ENCODE data around the gene DBN1. TPM values are rescaled to one million over a fixed set of nuclear protein-coding genes. Genes with fewer than 3 reads are reported as not detected.

DBN1 gene
- polyA plus RNA-seq, 1 donor: 233 TPM

DNA sequence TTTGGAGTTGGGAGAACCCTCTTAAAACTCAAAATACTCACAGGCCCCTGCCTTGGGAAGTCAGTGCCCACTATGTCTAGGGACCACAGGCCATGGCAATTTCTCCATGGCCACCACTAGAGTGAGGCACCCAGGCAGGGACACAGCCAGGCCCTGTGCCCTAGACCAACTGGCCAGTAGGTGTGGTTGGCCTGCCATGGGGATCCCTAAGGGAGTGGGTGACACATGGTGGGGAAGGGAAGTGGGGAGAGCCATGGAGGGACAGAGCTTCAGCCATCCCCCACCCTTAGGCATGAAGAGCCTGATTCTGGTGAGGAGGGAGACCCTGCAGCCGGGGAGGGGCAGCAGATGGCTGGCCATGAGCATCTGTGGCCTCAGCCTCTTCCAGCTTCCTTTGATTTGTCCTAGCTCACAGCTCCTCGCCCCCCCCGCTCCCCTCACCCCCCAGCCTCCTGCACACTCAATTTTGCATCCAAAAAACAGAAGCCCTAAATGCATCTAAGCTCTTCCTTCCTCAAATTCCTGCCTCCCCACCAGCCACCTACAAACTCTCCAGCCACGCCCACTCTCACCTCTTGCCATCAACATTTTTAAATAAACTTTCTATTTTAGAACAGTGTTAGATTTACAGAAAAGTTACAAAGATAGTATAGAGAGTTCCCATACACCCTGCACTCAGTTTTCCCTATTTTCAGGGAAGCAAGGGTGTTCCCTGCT is 1.6 kb upstream of the DBN1 start:
- no peak for DNase-seq (ENCODE audit: low read depth)

DNA sequence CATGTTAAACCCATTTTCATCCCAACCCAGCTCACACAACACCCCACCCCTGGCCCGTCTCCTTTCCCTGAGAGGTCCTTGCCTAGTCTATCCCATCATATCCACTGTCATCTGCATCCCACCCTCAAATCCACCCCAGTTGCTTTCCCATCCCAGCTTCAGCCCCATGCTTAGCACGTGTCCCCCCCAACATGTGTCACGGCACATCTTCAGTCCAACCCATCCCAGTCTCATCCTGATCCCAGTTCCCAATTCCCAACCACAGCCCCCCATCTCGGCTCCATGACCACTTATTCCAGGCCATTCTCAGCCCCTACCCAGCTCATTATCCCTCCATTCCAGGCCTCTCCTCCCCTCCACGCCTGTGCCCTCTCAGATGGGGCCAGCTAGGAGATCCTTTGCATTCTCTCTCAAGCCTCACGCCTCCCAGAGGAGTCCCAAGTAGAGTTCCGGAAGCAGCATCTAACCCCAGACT is 605 bp upstream of the DBN1 start:
- no peak for DNase-seq (ENCODE audit: low read depth)

DNA sequence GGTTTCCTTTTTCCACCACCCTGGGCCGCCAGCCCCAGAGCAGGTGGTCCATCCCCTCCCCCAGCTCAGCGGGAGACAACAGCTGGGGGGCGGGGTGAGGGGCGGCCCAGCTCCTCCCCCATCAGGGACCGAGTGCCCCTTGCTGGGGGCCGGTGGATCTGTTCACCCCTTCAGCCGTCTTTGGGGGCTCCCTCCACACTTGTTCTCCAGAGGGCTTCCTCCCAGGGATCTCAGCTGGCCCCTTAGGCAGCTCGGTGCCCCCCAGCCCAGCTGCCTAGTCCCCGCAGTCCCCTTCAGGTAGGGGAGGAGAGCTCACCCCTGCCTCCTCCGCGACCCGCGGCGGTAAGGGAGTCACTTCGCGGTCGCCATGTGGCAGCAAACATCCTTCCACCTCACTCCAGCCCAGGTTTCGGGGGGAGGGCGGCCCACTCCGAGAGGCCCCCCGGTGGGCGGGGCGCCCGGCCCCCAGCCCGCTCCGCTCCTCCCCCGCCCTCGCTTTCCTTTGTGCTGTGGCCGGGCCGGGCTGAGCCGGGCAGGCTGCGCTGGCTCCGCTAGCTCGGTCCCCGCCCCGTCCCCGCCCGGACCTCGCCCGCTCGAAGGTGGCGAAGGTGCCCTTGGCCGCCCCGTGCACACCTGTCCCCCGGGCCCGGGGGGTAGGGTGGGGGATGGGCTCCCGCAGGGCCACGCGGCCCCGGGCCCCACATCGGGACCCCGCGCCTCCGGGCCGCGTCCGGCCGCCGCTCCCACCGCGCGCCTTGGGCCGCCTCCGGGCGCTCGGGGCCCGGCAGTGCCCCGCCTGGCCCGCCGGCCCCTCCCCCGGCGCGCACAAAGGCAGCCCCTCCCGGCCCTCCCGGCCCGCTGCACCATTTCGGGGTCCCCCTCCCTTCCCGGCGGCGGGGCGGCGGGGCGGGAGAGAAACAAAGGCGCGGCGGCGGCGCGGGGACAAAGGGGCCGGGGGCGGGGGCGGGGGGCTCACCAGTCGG is 683 bp downstream of the DBN1 start:
- DNase-seq (ENCODE audit: low read depth): no peak

- DNase-seq (ENCODE audit: low read depth): no peak
Observed at GRCh38 chr5:177471610-177472356, 1.7 kb downstream of the DBN1 start.

DNA sequence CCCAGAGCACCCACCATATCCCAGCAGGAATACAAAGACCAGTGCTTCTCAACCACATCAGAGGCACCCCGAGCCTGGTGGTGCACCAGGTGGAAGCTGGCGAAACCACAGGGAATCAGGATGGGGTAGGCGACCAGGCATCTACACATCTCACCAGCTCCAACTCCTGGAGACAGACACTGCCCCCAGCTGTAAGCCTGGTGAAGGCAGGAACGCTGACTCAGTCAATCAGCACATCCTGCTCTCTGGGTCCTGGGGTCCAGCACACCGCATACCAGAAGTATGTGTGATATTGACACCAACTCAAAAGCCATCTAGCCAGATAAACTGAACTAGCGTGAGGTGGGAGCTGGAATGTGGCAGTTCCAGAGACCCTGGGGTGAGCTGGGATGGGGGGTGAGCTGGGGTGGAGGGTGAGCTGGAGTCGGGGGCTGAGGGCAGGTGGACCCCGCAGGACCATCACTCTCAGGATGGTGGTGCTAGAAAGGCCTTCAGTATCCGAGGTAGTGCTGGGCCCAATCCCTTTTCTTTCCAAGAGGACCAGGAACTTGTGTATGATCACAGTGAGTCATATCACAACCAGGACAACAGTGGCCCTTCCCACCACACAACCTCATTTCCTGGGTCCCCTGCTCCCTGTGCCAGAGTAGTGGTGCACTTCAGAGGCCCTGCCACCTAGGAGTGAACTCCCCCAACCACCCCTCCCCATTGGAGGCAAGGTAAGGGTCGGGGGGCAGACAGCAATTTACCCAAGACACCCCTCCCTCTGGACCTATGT is 2.5 kb downstream of the DBN1 start:
- no peak for DNase-seq (ENCODE audit: low read depth)

DNA sequence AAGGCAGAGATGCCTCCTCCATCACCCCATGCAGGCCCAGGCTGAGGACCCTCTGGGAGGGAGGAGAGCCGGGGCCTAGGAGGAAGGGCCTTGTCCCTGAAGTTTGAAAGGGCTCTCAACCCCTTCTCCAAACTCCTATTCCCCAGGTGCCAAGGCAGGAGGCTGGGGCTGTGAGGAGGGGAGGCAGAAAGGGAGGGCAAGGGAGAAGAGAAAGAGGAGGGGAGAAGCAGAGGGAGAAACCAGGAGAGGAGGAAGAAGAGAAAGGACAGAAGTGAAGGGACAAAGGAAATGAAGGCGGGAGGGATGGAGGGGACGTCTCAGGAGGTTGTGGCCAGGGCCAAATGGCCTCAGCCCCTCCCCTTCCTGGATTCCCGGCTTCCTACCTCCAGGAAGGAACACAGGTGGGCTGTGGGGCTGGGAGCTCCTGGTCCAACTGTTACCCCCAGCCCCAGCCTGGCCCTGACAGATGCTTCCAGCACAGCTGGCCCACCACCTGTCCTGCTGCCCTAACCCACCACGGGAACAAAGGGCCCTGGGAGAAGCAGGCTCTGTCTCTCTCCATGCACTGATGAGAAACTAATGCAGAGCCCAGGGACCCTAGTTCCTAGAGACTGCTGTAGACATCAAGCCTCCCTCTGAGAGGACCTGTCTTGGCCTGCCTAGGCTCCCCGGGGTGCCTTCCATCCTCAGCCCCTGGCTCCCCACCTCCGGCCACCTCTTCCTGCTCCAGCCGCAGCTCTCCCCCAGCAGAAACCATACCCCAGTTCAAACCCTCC is 3.5 kb downstream of the DBN1 start:
- DNase-seq (ENCODE audit: low read depth): no peak

GRCh38 chr5:177468685-177469628 is 4.5 kb downstream of the DBN1 start:
- no peak for DNase-seq (ENCODE audit: low read depth)

- no peak for DNase-seq (ENCODE audit: low read depth)
Observed at GRCh38 chr5:177468329-177468684, 5.1 kb downstream of the DBN1 start.

DNA sequence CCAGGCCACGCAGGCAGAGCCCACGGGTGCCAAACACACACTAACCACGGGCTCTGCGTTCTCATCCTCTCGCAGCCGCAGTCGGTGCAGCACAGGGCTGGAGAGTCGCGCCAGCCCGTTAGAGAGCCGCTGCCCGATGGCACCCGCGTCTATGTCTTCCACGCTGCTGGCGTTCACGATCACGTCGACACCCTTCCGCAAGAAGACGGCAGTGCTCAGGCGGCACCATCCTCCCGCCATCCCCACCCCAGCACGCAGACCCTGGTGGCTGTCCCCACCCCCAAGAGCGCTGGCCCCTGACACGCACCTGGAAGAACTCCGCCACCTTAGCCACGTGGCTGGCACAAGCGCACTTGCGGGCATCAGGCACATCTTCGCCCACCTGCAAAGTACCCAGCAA is 6.0 kb downstream of the DBN1 start:
- DNase-seq (ENCODE audit: low read depth): no peak

- no peak for DNase-seq (ENCODE audit: low read depth)
Observed at GRCh38 chr5:177466861-177467260, 6.6 kb downstream of the DBN1 start.

DNA sequence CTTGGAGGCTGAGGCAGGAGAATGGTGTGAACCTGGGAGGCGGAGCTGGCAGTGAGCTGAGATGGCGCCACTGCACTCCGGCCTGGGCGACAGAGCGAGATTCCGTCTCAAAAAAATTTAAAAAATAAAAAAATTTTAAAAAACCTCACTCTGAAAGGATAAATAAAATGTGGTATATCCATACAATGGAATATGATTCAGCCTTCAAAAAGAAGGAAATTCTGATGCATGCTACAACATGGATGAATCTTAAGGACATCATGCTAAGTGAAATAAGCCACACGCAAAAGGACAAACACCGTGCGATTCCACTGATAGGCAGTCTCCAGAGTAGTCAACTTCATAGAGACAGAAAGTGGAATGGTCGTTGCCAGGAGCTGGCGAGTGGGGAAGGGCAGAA is 8.4 kb downstream of the DBN1 start:
- no peak for DNase-seq (ENCODE audit: low read depth)

DNA sequence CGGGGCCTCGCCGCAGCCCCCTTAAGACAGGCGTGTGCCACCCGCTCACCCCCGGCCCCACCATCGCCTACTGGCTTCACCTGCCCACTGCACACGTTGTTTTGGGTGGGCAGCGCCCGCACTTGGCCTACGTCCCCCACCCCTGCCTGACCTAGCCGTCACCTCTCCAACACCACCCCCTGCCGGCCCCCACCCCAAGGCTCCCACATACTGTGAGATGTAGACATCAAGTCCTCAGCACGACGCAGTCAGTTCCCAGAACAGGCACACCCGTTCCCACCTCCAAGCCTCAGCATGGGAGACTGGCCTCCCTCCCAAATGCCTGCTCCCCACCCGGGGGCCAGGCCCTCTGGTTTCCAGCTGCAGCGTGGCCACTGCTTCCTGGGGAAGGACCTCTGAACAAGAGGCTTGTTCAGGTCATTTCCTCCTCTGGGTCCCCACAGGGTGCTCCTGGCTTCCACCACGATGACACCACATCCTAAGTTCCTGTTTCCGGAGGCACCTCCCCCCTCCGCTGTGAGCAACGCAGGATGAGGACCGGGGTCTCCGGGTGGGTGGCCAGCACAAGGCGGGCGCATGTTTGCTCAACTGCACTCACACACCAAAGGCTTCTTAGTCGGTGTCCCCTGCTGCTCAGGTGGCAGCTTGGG is 11.3 kb downstream of the DBN1 start:
- no peak for DNase-seq (ENCODE audit: low read depth)

DNA sequence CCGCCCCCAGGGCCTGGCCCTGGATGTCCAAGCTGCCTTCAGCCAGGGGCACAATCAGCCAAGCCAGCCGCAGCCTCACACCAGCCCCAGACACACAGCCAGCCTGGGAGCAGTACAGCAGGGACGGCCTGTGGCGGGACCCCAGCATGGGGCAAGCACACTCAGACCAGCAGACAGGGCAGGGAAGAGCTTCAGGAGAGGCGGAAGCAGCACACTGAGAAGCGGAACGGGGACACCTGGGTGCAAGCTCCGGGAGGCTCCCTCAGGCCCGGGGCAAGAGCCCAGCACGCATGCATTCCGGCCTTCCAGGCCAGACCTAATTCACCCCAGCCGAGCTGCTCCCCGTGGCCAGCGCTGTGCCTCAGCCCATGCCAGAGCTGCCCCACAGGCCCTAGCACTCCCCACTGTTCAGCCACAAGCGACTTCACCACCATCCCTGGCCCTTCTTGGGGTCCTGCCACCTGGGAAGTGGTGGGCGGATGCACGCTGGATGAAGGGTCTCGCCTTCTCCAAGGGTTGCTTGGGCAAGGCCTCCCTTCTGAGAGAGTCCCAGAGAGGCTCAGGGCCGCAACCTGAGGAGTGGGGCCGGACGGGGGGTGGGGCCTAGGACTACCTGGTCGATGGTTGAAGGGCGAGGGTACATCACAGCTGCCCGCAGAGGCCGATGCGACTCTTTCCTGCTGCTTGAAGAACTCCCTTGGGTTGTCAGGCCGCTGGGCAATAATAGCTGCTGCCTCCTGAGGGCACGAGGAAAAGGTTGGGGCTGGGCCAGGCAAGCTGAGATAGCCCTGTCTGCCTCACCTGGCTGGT is 13.4 kb downstream of the DBN1 start:
- no peak for DNase-seq (ENCODE audit: low read depth)

GRCh38 chr5:177459357-177459756 is 14.1 kb downstream of the DBN1 start:
- DNase-seq (ENCODE audit: low read depth): no peak

DNA sequence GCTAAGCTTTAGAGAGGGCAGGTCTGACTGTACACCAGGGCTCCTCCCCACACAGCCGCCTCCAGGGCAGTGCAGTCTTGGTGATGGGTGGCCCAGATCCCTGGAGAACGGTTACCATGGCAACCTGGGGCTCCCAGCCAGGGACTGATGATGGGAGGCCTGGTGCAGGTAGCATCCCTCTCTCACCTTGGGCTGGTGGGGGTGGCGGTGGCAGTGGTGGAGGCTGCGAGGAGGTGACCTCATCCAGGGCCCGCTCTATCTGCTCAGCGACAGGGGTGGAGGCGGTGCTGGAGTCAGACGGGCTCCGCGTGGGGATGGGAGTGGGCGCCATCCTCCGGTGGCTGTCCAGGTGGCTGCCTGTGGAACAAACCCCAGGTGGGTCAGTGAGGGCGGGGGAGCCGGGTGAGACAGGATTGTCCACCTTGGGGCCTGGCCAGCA is 14.5 kb downstream of the DBN1 start:
- DNase-seq (ENCODE audit: low read depth): no peak

- DNase-seq (ENCODE audit: low read depth): no peak
Observed at GRCh38 chr5:177457852-177458681, 15.4 kb downstream of the DBN1 start.
